NB4 (cell line): ENCODE data around the gene CDC7.

Source experiments
- CTCF ChIP-seq: IDR thresholded peaks from one replicate; pipeline ENCODE4 v1.5.1; 2012; ENCODE audit warnings: low read depth, low read length
- MAX ChIP-seq: IDR thresholded peaks from 2 replicates; pipeline ENCODE4 v1.6.1; 2011; ENCODE audit warnings: low read depth, low read length
- MYC ChIP-seq: IDR thresholded peaks from 2 replicates; pipeline ENCODE4 v1.6.1; 2011; ENCODE audit warnings: low read depth, low read length
- POLR2A ChIP-seq: IDR thresholded peaks from 2 replicates; pipeline ENCODE4 v1.6.1; 2011; ENCODE audit warnings: mild to moderate bottlenecking; ENCODE audit not compliant: insufficient read length; ENCODE audit errors: extremely low read depth

DNA sequence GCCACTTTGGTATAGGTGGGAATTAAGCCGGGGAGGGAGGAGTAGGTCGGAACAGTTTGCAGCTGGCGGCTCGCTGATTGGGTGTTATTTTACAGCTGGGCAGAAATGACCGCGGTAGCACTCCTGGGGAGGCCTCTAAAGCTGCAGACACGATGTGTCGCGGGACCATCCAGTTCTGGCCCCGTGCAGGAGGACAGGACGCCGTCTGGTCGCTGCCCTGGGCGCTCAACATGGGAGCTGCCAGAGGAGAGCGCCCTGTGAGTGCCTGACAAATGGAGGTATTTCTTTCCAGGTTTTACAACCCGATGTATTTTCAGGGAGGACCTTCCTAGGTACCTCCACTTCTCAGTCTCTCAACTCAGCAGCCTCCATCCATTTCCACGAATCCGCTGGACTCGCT, 46.2 kb downstream of the CDC7 start:
- TF ChIP-seq CTCF (no peak), MAX (no peak), POLR2A (no peak), MYC (no peak)
